Measurements from ENCODE around the gene CNTLN. TPM values are rescaled to one million over a fixed set of nuclear protein-coding genes. Genes with fewer than 3 reads are reported as not detected.
A peak's percentile ranks its signal among the peaks of the same experiment; 100 is the strongest.

The CNTLN gene
- total and polyA plus RNA-seq, 2 of the 8 experiments (the other 6 are each of a cell fraction or from before 2014, with no cell fraction given) = 4.8 to 10.8 TPM

DNA sequence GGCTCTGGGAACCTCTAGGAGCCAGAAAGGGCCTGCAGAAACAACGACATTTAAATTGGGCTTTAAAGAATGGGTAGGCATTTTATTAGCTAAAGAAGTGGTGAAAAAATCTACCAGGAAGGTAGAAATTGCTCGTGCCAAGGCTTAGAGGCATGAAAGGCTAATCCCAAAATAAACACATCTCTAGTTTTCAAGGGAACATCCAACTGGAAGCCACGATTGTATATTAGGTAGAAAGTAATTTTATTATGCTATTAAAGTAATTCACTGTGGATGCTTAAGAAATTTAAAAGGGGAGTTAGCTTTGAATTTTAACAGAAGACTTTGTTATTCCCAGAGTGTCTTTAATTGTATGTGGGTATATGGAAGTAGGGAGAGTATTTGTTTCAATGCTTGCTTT lies 17.5 kb upstream of the CNTLN start:
- Histone ChIP-seq H2BK20ac (ENCODE audit: low read length) (no peak overlapping the region), H3K27ac (ENCODE audit: low read depth, low read length) (no peak overlapping the region), H3K27me3 (replicated peaks in 1 of 4; ENCODE audit: control insufficient read depth in 3 of 4, extremely low read depth in 1 of 4, insufficient read depth in 3 of 4, low read length in 3 of 4) (no peaks in the 10 kb centered on the region), H2AK5ac (ENCODE audit: low read depth, low read length) (no peak overlapping the region), H4K5ac (ENCODE audit: insufficient read length, low read depth, low read length) (no peak overlapping the region), H3K4ac (replicated peaks; ENCODE audit: insufficient read length, low read depth, low read length) (no peak overlapping the region), H3K9me3 (ENCODE audit: insufficient read depth in 2 of 2, low read depth in 1 of 2, low read length in 1 of 2) (no peaks in the 10 kb centered on the region), H4K8ac (ENCODE audit: extremely low read depth, insufficient read depth, low read length) (no peak overlapping the region), H2BK5ac (ENCODE audit: low read depth, low read length) (no peak overlapping the region), H3K4me2 (ENCODE audit: insufficient read depth in 1 of 2, low read depth in 2 of 2, low read length in 2 of 2) (no peak overlapping the region), H2BK120ac (replicated peaks; ENCODE audit: low read depth, low read length) (no peak overlapping the region), H3K23ac (ENCODE audit: insufficient read length) (no peak overlapping the region), H3K56ac (replicated peaks; ENCODE audit: insufficient read length, low read depth, low read length) (no peak overlapping the region), H2AFZ (ENCODE audit: low read length) (0 out of 2 replicates have a peak overlapping the region, but pooled peaks have one; percentile 34), H4K91ac (replicated peaks; ENCODE audit: insufficient read length, low read length) (no peak overlapping the region), H3K79me1 (ENCODE audit: low read depth, low read length) (no peaks in the 10 kb centered on the region), H3K18ac (ENCODE audit: extremely low read depth, low read length) (no peak overlapping the region), H3K4me1 (replicated peaks in 1 of 4; ENCODE audit: control insufficient read depth in 3 of 4, insufficient read depth in 4 of 4, low read length in 3 of 4) (peaks cover 0 to 3% (median 0%) of the 10 kb centered on the region in 4 experiments; a peak in 2 of 7 replicates), H3K9ac (replicated peaks in 1 of 4; ENCODE audit: extremely low read depth in 1 of 4, low read depth in 3 of 4, low read length in 3 of 4) (no peak overlapping the region), H3K4me3 (ENCODE audit: extremely low read depth in 1 of 4, insufficient read depth in 2 of 4, low read depth in 3 of 4, low read length in 4 of 4) (no peak overlapping the region), H4K20me1 (replicated peaks in 1 of 2; ENCODE audit: control insufficient read depth in 1 of 2, insufficient read depth in 2 of 2, low read length in 2 of 2) (no peaks in the 10 kb centered on the region), H3K14ac (ENCODE audit: insufficient read length) (no peak overlapping the region), H2BK15ac (ENCODE audit: low read length) (no peak overlapping the region), H3K36me3 (ENCODE audit: control insufficient read depth in 2 of 4, insufficient read depth in 4 of 4, low read length in 3 of 4) (no peaks in the 10 kb centered on the region; a peak in 1 of 8 replicates), H2BK12ac (ENCODE audit: low read depth, low read length) (no peak overlapping the region), H3K79me2 (ENCODE audit: control insufficient read depth in 1 of 2, insufficient read depth in 2 of 2, low read length in 2 of 2) (no peaks in the 10 kb centered on the region), H3K23me2 (ENCODE audit: low read depth, low read length) (no peaks in the 10 kb centered on the region; the same call in 1 of the 2 replicates)
- DNase-seq (ENCODE audit: low read depth in 1 of 2, low spot score in 2 of 2) (no peak), FAIRE-seq (no peak)
- ChIA-PET POLR2A (ENCODE audit: partially characterized antibody) (no interaction called here), CTCF (ENCODE audit: partially characterized antibody) (interaction anchor here (0.6 to 3.3 kb wide), 19 partner anchors 8 to 963 kb away, joined by 3 to 19 read pairs (median 4); partner anchors contain the start of gene CNTLN)
- 76% methylated on average over 3 of the region's 3 CpGs; no CpG with 5 or more reads in 1 of the 2 experiments for WGBS, 2 experiments (ENCODE audit: extremely low coverage in 1 of 2, insufficient coverage in 1 of 2, insufficient read length in 1 of 2, insufficient replicate concordance in 2 of 2, low coverage in 1 of 2, low lambda C conversion rate in 2 of 2, missing lambda C conversion rate in 1 of 2)
- TF ChIP-seq SIRT6 (IDR thresholded peaks at IDR 0.05; ENCODE audit: low read length) (no peak), TAF1 (IDR thresholded peaks at IDR 0.05; ENCODE audit: low read depth, low read length) (no peak), RFX5 (IDR thresholded peaks at IDR 0.05; ENCODE audit: borderline replicate concordance, low read depth, low read length) (no peak)
